GM18909 (cell line): ENCODE measurements around the gene ITGAE.
"Not testable (repeated sequence)": the region's sequence is repeated elsewhere in the genome, so short reads cannot be mapped to it uniquely, and the experiment has no call there.

Source experiments
- ATAC-seq: cut with Tn5 transposase; IDR thresholded peaks from one replicate; pipeline ENCODE4 v1.9.1; 2021; ENCODE audit warnings: mild to moderate bottlenecking; ENCODE audit not compliant: unreplicated experiment, poor library complexity

Gene ITGAE

GRCh38 chr17:3739422-3740124 lies 61.4 kb downstream of the ITGAE start:
- ATAC-seq = no peak

- no peak for ATAC-seq
Observed at GRCh38 chr17:3738562-3739295, 62.3 kb downstream of the ITGAE start.

DNA sequence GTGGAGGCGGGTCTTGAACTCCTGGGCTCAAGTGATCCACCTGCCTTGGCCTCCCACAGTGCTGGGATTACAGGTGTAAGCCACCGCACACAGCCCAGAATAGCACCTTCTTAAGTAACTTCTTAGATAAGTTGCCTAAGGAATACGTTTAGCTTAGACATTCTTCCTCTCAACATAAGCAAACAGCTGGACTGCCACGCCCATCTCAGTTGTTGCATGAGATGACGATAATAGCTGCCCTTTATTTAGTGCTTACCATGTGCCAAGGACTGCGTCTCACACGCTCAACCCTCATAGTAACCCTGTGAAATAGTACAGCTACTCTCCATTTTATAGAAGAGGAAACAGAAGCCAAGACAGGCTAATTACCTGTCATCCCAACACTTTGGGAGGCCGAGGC lies 65.5 kb downstream of the ITGAE start:
- ATAC-seq = no peak

DNA sequence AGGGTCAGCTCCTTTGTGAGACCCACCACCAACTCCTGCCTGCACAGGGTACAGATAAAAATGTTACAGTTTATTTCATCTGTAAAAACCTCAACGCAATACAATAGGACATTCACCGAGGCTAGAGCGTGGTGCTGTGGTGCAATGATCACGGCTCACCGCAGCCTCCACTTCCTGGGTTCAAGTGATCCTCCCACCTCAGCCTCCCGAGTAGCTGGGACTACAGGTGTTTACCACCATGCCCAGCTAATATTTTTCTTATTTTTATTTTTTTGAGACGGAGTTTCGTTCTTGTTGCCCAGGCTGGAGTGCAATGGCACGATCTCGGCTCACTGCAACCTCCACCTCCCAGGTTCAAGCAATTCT lies 66.1 kb downstream of the ITGAE start:
- not testable (repeated sequence) for ATAC-seq

DNA sequence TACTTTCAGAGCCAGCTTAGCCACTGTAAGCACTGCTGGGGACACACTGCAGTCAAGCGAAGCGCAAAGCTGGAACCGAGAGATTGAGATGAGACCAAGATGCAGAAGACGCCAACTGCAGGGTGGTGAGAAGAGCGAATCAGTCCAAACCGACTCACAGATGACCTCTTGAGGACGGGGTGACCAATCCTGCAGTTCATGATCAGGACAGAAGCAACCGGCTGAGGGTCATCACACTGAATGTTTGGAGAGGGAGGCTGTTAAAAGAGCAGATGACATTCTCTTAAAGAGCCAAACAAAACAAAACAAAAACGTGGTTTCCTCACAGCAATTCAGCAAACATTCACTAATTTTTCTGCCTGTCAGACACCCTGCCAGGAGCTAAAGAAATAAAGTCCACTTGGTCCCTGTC lies 68.8 kb downstream of the ITGAE start:
- ATAC-seq = no peak

- ATAC-seq = no peak
Observed at GRCh38 chr17:3730881-3731429, 70.0 kb downstream of the ITGAE start.

DNA sequence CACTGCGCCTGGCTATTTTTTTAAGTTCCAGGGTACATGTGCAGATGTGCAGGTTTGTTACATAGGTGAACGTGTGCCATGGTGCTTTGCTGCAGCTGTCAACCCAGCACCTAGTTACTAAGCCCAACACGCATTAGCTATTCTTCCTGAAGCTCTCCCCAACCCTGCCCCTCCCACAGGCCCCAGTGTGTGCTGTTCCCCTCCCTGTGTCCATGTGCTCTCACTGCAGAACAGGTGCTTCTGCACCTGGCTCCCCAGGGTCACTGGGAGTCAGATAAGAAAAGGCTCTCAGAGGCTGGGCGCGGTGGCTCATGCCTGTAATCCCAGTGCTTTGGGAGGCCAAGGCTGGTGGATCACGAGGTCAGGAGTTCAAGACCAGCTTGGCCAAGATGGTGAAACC lies 71.1 kb downstream of the ITGAE start:
- no peak for ATAC-seq

DNA sequence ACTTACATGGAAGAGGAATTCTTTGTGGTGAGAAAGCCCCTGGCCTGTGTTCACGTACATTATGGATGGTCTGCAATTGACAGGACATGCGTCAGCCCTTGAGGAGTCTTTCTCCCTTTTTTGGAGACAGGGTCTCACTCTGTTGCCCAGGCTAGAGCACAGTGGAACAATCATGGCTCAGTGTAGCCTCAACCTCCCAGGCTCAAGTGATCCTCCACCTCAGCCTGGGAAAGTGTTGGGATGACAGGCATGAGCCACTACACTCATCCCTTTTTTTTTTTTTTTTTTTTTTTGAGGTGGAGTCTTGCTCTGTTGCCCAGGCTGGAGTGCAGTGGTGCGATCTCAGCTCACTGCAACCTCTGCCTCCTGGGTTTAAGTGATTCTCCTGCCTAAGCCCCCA lies 72.9 kb downstream of the ITGAE start:
- ATAC-seq = not testable (repeated sequence)

GRCh38 chr17:3727041-3727440 lies 73.9 kb downstream of the ITGAE start:
- no peak for ATAC-seq

GRCh38 chr17:3724378-3725077 lies 76.5 kb downstream of the ITGAE start:
- no peak for ATAC-seq

DNA sequence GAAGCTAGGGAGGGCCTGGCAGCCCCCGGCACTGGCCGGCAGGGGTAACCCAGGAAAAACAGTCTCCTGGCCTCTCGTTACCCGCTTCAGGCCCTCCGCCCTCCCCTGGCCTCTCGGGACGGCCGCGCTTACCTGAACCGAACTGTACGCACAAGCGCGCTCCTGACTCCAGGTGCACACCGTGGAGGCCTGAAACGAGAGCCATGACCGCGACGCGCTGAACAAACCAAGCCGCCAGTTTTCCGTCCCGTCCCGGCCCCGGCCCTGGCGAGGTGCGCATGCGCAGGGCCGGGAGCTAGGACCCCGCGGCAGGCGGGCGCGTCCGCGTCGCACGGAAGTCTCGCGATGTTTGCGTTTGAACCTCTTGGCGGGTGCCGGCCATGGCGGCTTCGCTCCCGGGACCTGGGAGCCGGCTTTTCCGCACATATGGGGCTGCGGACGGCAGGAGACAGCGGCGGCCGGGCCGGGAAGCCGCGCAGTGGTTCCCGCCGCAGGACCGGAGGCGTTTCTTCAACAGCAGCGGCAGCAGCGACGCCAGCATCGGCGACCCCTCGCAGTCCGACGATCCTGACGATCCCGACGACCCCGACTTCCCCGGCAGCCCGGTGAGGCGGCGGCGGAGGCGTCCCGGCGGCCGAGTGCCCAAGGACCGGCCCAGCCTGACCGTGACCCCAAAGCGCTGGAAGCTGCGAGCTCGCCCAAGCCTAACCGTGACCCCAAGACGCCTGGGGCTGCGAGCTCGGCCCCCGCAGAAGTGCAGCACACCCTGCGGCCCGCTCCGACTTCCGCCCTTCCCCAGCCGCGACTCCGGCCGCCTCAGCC lies 77.2 kb downstream of the ITGAE start, which contains the start of gene HASPIN:
Gene HASPIN (plus strand): TSS at position 348 of the 822 bp plus-strand sequence. CDS start 33 bp downstream, at position 381.
- peak; percentile 89 for ATAC-seq

DNA sequence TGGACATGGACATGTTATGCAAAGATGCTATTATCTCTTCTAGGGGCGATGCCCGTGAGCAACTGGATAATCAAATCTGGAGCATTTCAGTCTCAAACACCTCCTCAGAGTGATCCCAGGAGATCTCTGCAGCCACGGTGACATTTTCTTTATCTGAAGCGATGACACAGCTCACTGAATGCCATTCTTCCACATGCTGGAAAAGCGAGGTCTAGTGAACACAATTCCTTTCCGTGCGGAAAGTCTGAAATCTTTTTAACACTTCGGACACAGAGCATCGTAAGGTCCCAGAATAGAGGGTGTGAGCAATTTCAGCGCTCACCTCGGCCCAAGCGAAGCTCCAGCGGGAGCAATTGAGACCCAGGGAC lies 77.8 kb downstream of the ITGAE start:
- ATAC-seq = no peak

- ATAC-seq = no peak
Observed at GRCh38 chr17:3722716-3723115, 78.3 kb downstream of the ITGAE start.

DNA sequence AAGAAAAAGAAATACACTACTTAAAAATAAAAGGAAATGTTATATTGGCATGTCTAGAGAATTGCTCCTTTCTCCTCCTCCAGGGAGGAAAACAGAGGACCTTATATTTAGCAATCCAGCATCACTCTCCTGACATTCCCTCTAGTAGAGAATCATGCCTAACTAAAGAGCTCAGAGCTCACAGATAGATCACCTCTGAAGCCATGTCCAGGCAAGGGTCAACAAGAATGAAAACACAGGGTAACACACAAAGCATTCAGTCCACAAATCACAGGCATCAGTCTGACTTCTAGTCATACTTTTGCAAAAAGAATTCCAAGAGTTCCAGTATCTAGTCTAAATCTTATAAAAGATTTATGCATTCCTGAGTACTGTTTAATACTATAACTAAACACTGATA lies 81.7 kb downstream of the ITGAE start:
- no peak for ATAC-seq

- ATAC-seq = no peak
Observed at GRCh38 chr17:3718201-3718600, 82.8 kb downstream of the ITGAE start.

DNA sequence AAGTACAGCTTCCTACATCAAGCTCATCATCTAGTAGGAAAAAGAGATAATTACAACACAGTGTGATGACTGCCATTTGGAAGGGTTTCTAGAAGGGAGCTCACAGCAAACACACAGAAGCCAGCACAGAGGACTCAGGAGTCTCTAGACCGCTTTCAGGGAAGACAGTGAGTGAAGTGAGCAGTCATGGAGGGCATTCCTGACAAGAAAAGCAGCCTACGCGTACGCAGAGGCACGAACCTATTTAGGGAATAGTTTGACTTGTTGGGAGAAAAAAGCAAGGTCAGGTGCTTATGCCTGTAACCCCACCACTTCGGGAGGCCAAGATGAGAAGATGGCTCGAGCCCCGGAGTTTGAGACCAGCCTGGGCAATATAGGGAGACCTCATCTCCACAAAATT lies 85.7 kb downstream of the ITGAE start:
- ATAC-seq = no peak

DNA sequence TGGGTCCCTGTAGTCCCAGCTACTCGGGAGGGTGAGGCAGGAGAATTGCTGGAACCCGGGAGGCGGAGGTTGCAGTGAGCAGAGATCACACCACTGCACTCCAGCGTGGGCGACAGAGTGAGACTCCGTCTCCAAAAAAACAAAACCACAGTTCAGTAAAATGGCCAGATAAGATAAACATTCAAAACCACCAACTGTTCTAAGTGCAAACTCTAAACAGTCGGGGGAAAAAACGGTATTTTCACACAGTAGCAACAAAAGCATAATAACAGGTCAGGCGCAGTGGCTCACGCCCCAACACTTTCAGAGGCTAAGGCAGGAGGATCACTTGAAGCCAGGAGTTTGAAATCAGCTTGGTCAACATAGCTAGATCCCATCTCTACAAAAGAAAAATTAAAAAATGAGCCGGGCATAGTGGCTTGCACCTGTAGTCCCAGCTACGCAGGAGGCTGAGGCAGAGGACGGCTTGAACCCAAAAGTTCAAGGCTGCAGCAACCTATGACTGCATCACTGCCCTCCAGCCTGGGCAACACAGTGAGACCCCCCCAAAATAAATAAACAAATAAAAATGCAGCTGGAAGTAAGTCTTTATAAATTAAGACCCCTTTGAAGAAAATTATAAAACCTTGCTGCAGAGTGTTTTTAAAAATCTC lies 88.1 kb downstream of the ITGAE start:
- ATAC-seq = no peak

GRCh38 chr17:3710951-3711383 lies 90.0 kb downstream of the ITGAE start:
- peak; percentile 94 for ATAC-seq

DNA sequence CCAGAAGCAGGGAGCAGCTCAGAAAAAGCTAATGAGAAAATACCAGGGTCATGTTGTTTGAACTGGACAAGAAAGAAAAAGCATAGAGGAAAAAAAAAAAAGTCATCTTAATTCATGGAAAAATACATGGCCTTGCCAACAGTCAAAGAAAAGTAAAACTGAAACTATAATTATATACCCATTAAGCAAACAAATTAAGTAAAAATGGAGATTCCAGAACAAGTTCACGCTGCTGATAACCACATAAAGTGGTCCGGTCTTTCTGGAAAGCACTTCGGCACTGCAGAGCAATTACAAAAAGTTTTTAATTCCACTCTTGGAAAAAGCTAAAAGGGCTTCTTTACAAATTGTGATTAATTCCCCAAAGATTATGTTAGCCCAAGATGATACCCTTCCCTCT lies 92.6 kb downstream of the ITGAE start:
- ATAC-seq = no peak

DNA sequence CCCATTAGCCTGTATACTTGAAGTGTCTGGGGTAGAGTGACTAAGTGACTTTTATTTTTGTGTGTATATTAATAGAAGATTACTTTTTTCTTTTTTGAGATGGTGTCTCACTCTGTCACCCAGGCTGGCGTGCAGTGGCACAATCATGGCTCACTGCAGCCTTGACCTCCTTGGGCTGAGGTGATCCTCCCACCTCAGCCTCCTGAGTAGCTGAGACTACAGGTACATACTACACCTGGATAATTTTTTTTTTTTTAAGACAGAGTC lies 95.3 kb downstream of the ITGAE start:
- ATAC-seq = not testable (repeated sequence)
